HG02870 (cell line): ENCODE measurements around the gene PSMC2.
"Not testable (repeated sequence)": the region's sequence is repeated elsewhere in the genome, so short reads cannot be mapped to it uniquely, and the experiment has no call there.

Source experiments
- ATAC-seq: cut with Tn5 transposase; IDR thresholded peaks from one replicate; pipeline ENCODE4 v1.9.1; 2021; ENCODE audit warnings: mild to moderate bottlenecking, moderate library complexity; ENCODE audit not compliant: unreplicated experiment

PSMC2 gene

DNA sequence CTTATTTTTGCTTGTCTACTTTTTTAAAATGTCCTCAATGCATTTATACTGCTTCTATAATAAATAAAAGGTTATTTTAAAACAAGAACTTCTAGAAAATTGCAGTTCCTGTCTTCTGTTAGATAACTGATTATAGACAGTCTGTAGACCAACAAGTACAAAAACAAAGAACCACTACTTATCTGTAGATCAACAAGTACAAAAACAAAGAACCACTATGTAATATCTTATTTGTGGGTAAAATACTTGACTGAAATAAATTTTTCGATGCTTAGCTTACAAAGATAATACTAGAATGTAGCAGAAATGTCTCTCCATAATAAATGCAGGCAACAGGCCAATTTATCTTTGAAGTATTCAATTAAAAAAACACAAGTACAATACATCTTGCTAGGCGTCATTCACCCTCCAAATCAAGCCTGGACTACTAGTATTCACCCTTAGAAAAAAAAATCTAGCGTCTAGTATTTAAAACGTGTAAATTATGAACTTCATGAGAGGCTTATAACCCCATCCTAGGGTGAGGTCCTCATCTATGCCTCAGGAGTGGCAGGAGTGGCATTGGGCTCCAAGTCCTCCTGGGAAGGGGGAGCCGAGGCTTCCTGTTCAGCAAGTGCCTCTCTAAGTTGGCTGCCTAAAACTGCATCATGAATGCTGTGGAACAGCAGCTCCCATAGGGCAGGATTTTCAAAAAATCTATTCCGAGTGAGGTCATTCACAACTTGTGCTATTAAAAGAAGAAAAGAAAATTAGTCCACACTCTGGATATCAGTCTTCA lies 26.6 kb downstream of the PSMC2 start:
- ATAC-seq = no peak

DNA sequence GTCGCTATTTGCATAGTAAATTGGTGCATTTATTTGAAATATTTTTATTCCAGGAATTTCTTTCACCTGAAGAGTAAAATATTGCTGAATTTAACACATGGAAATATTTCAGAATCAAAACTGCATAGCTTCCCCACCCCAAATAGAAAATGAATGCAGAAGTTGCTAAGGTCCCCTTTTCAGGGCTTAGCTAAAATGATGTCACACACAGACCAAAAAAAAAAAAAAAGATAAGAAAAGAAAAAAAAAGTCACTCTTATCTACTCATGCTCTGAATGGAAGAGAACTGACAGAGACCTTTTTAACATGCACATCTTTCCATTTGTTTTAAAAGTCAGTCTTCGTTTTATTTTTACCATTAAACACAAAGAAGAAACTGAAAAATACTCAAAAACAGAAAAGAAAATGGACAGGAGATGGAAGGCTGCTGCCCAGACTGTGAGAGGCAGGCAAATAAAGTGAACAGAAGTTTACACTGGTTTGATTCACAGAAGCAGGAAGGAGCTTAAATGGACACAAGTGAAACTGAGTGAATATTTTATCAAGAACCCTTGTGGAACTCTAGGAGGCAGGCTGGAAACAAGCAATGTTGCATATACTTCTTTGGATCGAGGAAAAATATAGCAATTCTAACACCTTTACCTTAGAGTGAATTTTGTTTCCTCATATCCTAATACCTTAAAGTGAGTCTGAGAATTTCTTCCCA lies 32.0 kb downstream of the PSMC2 start:
- no peak for ATAC-seq

GRCh38 chr7:103380395-103381191 lies 33.1 kb downstream of the PSMC2 start:
- no peak for ATAC-seq

- no peak for ATAC-seq
These were observed 34.0 kb downstream of the PSMC2 start for GRCh38 chr7:103381280-103382031.

GRCh38 chr7:103382032-103382402 lies 34.6 kb downstream of the PSMC2 start:
- no peak for ATAC-seq

- no peak for ATAC-seq
These were observed 39.8 kb downstream of the PSMC2 start for GRCh38 chr7:103387242-103387641.

- ATAC-seq = no peak
These were observed 41.2 kb downstream of the PSMC2 start for GRCh38 chr7:103388469-103389140.

DNA sequence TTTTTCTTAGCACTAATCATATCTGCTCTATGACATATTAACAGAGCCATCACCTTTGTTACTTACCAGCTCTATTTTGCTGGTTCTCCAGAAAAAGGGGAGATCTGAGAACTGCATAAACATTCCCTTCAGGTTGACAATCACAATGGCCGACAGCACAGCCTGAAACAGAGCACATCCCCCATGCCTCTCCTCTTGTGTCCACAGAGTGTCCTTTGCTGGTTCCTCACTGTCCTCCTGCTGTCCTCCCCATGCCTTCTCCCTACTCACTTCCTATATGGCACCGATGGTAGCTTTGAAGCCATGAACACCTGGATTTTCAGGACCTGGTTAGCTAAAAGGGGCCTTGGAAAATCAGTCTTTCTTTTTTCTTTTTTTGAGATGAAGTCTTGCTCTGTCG lies 41.8 kb downstream of the PSMC2 start:
- ATAC-seq = no peak

DNA sequence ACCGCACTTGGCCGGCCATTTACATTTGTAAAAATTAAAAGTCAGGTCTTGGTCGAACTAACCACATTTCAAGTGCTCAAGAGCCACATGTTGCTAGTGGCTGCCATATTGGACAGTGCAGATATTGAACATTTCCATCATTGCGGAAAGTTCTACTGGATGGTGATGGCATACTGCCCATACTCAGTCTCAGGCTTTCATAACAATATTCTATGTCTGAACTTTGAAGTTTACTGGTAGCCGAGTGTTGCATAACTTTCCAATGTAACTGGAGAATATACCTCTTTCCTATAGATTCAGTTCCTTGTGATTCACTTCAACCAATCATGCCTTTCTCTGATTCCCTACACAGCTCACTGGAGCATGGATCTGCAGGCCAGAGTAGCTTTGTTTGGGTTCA lies 43.7 kb downstream of the PSMC2 start:
- no peak for ATAC-seq

DNA sequence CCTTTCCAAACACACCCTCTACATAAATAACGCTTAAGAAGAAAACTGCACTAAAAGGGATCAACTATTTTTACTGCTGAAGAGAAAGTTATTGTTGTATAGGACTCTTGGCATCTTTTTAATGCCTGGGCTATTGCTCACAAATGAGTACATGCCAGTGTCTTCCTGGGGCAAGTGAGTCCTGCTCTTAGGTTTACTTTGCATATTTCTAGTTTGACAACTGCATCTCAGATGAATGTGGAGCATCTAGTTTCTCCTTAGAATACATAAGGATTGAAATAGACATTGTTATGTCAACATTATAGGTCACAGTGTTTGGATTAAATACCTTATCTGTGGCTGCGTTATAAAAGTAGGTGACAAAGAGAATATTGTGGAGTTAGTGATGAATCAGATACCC lies 44.5 kb downstream of the PSMC2 start:
- ATAC-seq = no peak

GRCh38 chr7:103394566-103394965 lies 47.1 kb downstream of the PSMC2 start:
- no peak for ATAC-seq

- ATAC-seq = no peak
These were observed 47.6 kb downstream of the PSMC2 start for GRCh38 chr7:103395071-103395470.

DNA sequence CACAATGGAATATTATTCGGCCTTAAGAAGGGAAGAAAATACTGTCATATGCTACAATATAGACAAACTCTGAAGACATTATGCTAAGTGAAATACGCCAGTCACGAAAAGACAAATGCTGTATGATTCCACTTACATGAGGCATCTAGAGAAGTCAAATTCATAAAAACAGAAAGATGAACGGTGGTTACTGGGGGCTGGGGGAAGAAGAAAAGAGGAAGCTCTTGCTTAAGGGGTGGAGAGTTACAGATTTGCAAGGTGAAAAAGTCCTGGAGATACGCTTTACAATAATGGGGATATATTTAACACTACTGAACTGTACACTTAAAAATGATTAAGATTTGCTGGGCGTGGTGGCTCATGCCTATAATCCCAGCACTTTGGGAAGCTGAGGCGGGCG lies 49.0 kb downstream of the PSMC2 start:
- no peak for ATAC-seq

- ATAC-seq = no peak
These were observed 51.2 kb downstream of the PSMC2 start for GRCh38 chr7:103398483-103399127.

DNA sequence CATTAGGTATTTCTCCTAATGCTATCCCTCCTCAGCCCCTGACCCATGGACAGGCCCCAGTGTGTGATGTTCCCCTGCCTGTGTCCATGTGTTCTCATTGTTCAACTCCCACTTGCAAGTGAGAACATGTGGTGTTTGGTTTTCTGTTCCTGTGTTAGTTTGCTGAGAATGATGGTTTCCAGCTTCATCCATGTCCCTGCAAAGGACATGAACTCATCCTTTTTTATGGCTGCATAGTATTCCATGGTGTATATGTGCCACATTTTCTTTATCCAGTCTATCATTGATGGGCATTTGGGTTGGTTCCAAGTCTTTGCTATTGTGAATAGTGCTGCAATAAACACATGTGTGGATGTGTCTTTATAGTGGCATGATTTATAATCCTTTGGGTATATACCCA lies 52.2 kb downstream of the PSMC2 start:
- ATAC-seq = not testable (repeated sequence)

GRCh38 chr7:103405789-103406613 lies 58.6 kb downstream of the PSMC2 start:
- not testable (repeated sequence) for ATAC-seq

DNA sequence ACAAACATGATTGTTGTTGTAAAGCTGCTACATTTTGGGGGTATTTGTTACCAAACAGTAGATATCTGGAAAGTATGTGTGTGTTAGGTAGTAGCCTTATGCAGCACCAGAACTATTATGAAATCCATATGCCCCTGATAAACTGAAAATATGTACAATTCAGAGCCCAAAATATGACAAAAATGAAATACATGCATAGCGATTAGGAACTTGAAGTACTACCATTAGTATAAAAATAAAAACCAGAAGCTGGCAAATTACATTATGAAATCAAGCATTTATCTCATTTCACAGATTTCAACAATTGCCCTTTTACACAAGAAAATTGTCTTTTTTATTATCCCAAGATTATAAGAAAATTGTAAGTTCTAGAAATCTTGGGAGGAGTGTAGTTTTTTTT lies 64.7 kb downstream of the PSMC2 start:
- ATAC-seq = no peak

DNA sequence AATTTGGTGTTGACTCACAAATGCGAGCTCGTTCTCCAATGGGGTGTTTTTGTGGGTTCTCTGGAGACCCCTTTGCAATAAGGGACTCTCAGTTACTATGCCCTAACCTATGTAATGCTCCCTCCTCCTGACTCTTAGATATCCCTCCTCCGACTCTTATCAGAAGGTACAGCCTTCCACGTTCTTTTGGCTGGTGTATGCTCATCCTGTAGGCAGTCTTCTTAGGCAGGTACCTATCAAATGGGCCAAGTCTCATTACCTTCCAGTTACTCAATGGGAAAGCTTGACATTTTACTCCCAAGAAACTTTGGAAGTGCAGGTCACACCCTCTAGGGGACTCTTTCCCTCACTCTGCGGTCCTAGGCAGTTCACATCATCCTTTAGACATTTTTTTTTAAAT lies 66.0 kb downstream of the PSMC2 start:
- ATAC-seq = no peak

GRCh38 chr7:103418241-103418640 lies 70.8 kb downstream of the PSMC2 start:
- ATAC-seq = no peak
